ENCODE measurements around the gene SMIM10. TPM values are rescaled to one million over a fixed set of nuclear protein-coding genes. Genes with fewer than 3 reads are reported as not detected.
"Not testable (repeated sequence)": the region's sequence is repeated elsewhere in the genome, so short reads cannot be mapped to it uniquely, and the experiment has no call there.

The SMIM10 gene
- 1.8 and 2.4 TPM in 2 replicates for total RNA-seq (2022)
- Bru-seq, nascent RNA, result percentile 51 among the genes with signal in this experiment
- percentile 72 among the genes with signal in this experiment for BruChase-seq, experiment 1, labeled RNA remaining after a 6-hour chase
- BruChase-seq, experiment 2, labeled RNA remaining after a 2-hour chase, result percentile 59 among the genes with signal in this experiment
- long read RNA-seq, transcript SMIM10-201 (1 exons, 1,536 nt), result major isoform, 6 of 6 reads
- long read RNA-seq, partial matches to known transcripts, result 0 of 6 reads
- long read RNA-seq, other reads (novel, unspliced or antisense), result 0 of 6 reads

DNA sequence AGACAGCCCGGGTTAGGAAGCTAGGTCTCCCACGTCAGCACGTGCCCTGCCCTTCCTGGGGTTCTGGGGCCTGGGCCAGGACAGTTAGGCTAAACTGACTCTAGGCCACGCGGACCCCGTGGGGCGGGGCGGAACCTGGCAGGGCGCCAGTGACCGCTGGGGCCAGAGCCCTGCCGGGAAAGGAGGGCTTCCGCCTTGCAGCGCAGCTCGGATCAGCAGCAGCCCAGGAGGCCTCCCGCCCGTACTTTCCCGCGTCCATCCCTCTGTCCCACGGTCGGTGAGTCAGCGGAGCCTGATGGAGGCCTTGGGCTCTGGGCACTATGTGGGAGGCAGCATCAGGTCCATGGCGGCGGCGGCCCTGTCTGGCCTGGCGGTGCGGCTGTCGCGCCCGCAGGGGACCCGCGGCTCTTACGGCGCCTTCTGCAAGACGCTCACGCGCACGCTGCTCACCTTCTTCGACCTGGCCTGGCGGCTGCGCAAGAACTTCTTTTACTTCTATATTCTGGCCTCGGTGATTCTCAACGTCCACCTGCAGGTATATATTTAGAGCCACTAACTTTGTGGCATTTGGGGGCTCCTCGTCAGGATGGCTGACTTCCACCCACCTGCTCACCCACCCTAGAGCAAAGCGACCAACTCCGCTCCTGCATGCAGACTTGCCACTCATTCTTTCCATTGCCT, at the start of gene SMIM10:
Gene SMIM10, plus strand, starts transcription at position 191 of the 681 bp plus-strand sequence. Its CDS starts 105 bp downstream, at position 296.
- DNase-seq, result peak; percentile 75
- intact Hi-C loops (cut with micrococcal nuclease; ENCODE audit: unreplicated experiment), result loop anchor here (10.0 kb wide), 1 partner anchor 506 kb away; no protein-coding TSS in a partner anchor
- TF ChIP-seq, protein P1, sequence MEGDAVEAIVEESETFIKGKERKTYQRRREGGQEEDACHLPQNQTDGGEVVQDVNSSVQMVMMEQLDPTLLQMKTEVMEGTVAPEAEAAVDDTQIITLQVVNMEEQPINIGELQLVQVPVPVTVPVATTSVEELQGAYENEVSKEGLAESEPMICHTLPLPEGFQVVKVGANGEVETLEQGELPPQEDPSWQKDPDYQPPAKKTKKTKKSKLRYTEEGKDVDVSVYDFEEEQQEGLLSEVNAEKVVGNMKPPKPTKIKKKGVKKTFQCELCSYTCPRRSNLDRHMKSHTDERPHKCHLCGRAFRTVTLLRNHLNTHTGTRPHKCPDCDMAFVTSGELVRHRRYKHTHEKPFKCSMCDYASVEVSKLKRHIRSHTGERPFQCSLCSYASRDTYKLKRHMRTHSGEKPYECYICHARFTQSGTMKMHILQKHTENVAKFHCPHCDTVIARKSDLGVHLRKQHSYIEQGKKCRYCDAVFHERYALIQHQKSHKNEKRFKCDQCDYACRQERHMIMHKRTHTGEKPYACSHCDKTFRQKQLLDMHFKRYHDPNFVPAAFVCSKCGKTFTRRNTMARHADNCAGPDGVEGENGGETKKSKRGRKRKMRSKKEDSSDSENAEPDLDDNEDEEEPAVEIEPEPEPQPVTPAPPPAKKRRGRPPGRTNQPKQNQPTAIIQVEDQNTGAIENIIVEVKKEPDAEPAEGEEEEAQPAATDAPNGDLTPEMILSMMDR (IDR thresholded peaks at IDR 0.05; ENCODE audit: unreplicated experiment), result no peak
- no peaks in the 10 kb centered on the region for H3K9me3 Mint-ChIP-seq (ENCODE audit: low read depth, unreplicated experiment)
- peak within 1 kb of the TSS; percentile 76 for H3K4me3 Mint-ChIP-seq (ENCODE audit: low read depth, unreplicated experiment)
- BruUV-seq (replicated peaks), result no TSS peak
- no peaks in the 10 kb centered on the region for H3K27me3 Mint-ChIP-seq (ENCODE audit: unreplicated experiment)
- CTCF ChIA-PET, result no interaction called here
- peak within 1 kb of the TSS; percentile 35 for H3K27ac Mint-ChIP-seq (ENCODE audit: unreplicated experiment)
- H3K36me3 Mint-ChIP-seq (ENCODE audit: insufficient read depth, unreplicated experiment), result peaks cover 8% of the 10 kb centered on the region
- peaks cover 23% of the 10 kb centered on the region for H3K4me1 Mint-ChIP-seq (ENCODE audit: low read depth, unreplicated experiment)

GRCh38 chrX:134946364-134946763, 44.4 kb upstream of the SMIM10 start:
- H3K36me3 Mint-ChIP-seq (ENCODE audit: insufficient read depth, unreplicated experiment); H3K27me3 Mint-ChIP-seq (ENCODE audit: unreplicated experiment); H3K27ac Mint-ChIP-seq (ENCODE audit: unreplicated experiment); intact Hi-C loops (cut with micrococcal nuclease; ENCODE audit: unreplicated experiment); CTCF ChIA-PET; DNase-seq; H3K4me3 Mint-ChIP-seq (ENCODE audit: low read depth, unreplicated experiment); H3K9me3 Mint-ChIP-seq (ENCODE audit: low read depth, unreplicated experiment); BruUV-seq (replicated peaks): not testable (repeated sequence)
- peaks cover 27% of the 10 kb centered on the region for H3K4me1 Mint-ChIP-seq (ENCODE audit: low read depth, unreplicated experiment)

- Mint-ChIP-seq H3K4me1 (ENCODE audit: low read depth, unreplicated experiment) (peaks cover 33% of the 10 kb centered on the region), H3K4me3 (ENCODE audit: low read depth, unreplicated experiment) (no peak overlapping the region), H3K27ac (ENCODE audit: unreplicated experiment) (peak overlapping the region; percentile 62), H3K9me3 (ENCODE audit: low read depth, unreplicated experiment) (no peaks in the 10 kb centered on the region), H3K27me3 (ENCODE audit: unreplicated experiment) (no peaks in the 10 kb centered on the region), H3K36me3 (ENCODE audit: insufficient read depth, unreplicated experiment) (peaks cover 7% of the 10 kb centered on the region)
- BruUV-seq (replicated peaks), result no TSS peak
- peak; percentile 10 for DNase-seq
- intact Hi-C loops (cut with micrococcal nuclease; ENCODE audit: unreplicated experiment), result no loop called here
- TF ChIP-seq, protein P1 (IDR thresholded peaks at IDR 0.05; ENCODE audit: unreplicated experiment), result no peak
- CTCF ChIA-PET, result interaction anchor here (1.1 kb wide), 1 partner anchor 56 kb away, joined by 5 read pairs; no protein-coding TSS in a partner anchor
These were observed 42.2 kb upstream of the SMIM10 start for GRCh38 chrX:134948333-134949241.

GRCh38 chrX:134949271-134949670, 41.5 kb upstream of the SMIM10 start:
- TF ChIP-seq, protein P1 (IDR thresholded peaks at IDR 0.05; ENCODE audit: unreplicated experiment), result no peak
- peaks cover 33% of the 10 kb centered on the region for H3K4me1 Mint-ChIP-seq (ENCODE audit: low read depth, unreplicated experiment)
- intact Hi-C loops (cut with micrococcal nuclease; ENCODE audit: unreplicated experiment), result no loop called here
- H3K4me3 Mint-ChIP-seq (ENCODE audit: low read depth, unreplicated experiment), result no peak overlapping the region
- no peaks in the 10 kb centered on the region for H3K9me3 Mint-ChIP-seq (ENCODE audit: low read depth, unreplicated experiment)
- no peaks in the 10 kb centered on the region for H3K27me3 Mint-ChIP-seq (ENCODE audit: unreplicated experiment)
- peak; percentile 2 for DNase-seq
- no TSS peak for BruUV-seq (replicated peaks)
- peaks cover 7% of the 10 kb centered on the region for H3K36me3 Mint-ChIP-seq (ENCODE audit: insufficient read depth, unreplicated experiment)
- peak overlapping the region; percentile 62 for H3K27ac Mint-ChIP-seq (ENCODE audit: unreplicated experiment)
- CTCF ChIA-PET, result no interaction called here

All from Calu3 (cell line).